Measurements from ENCODE around the gene B4GALT4. TPM values are rescaled to one million over a fixed set of nuclear protein-coding genes. Genes with fewer than 3 reads are reported as not detected.

Gene B4GALT4
- total RNA-seq, 1 donor, result 47.5 TPM

- DNase-seq (ENCODE audit: low read depth), result peak; percentile 55
- H3K4me3 ChIP-seq (ENCODE audit: low read depth, low read length), result no peak overlapping the region
- no peak for TF ChIP-seq CTCF (IDR thresholded peaks at IDR 0.05; ENCODE audit: insufficient read depth, low read depth, low read length)
Observed at GRCh38 chr3:119227070-119227850, 13.4 kb downstream of the B4GALT4 start.

GRCh38 chr3:119225121-119225520 lies 15.6 kb downstream of the B4GALT4 start:
- TF ChIP-seq CTCF (IDR thresholded peaks at IDR 0.05; ENCODE audit: insufficient read depth, low read depth, low read length), result no peak
- DNase-seq (ENCODE audit: low read depth), result peak; percentile 29
- no peak overlapping the region for H3K4me3 ChIP-seq (ENCODE audit: low read depth, low read length)

- no peak for DNase-seq (ENCODE audit: low read depth)
- TF ChIP-seq CTCF (IDR thresholded peaks at IDR 0.05; ENCODE audit: insufficient read depth, low read depth, low read length), result peak; percentile 9
- H3K4me3 ChIP-seq (ENCODE audit: low read depth, low read length), result no peak overlapping the region
Observed at GRCh38 chr3:119223511-119223910, 17.2 kb downstream of the B4GALT4 start.

- DNase-seq (ENCODE audit: low read depth), result peak; percentile 44
- no peak for TF ChIP-seq CTCF (IDR thresholded peaks at IDR 0.05; ENCODE audit: insufficient read depth, low read depth, low read length)
- H3K4me3 ChIP-seq (ENCODE audit: low read depth, low read length), result no peak overlapping the region
Observed at GRCh38 chr3:119222391-119222790, 18.3 kb downstream of the B4GALT4 start.

- DNase-seq (ENCODE audit: low read depth), result peak; percentile 24
- no peak overlapping the region for H3K4me3 ChIP-seq (ENCODE audit: low read depth, low read length)
- no peak for TF ChIP-seq CTCF (IDR thresholded peaks at IDR 0.05; ENCODE audit: insufficient read depth, low read depth, low read length)
Observed at GRCh38 chr3:119221779-119222320, 18.8 kb downstream of the B4GALT4 start.

DNA sequence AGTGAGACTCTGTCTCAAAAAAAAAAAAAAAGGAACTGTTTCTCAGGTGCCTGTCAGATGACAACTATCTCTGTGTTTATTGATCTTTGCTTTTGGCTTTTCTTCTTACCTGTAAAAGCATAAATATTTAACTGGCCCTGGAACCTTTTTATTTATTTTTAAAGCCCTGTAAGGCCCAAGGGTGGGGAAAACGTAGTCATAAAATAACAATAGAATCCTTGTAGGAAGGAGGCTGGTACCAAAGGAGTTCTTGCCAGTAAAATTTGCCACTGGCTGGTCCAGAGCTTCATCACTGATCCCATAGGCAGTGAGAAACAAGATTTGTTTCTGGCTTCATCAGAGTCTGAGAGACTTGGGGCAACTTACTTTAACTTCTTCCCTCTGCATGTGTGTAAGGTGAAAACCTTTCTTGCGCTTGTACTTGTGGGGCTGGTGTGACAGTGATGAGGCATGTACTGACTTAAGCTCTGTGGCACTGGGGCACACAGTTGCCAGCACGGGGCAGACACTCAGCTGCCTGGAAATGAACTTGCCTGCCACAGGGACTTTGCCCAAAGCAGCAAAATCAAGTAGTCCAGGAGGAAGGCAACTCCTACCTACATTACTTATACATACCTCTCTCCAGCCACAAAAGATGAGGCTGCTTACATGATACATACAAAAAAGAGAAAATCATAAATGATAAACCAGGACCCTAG lies 19.6 kb downstream of the B4GALT4 start:
- TF ChIP-seq CTCF (IDR thresholded peaks at IDR 0.05; ENCODE audit: insufficient read depth, low read depth, low read length), result no peak
- DNase-seq (ENCODE audit: low read depth), result no peak
- H3K4me3 ChIP-seq (ENCODE audit: low read depth, low read length), result no peak overlapping the region

All from fibroblast of villous mesenchyme (primary cell).